Stimulated activated memory B cell treated with anti-CD40 and anti-IgM and Interleukin-4, amounts not matched to agents 10 μg/mL and 1 μg/mL and 100 μg/mL, for 72 hours (primary cell): Measurements from ENCODE around the gene TNFAIP8L2.
"Not testable (repeated sequence)": the region's sequence is repeated elsewhere in the genome, so short reads cannot be mapped to it uniquely, and the experiment has no call there.

Source experiments
- ATAC-seq: fragments of 150-1000 bp; cut with Tn5 transposase; 2 replicates; pipeline ENCODE4 v1.10.0; 2021
- H3K27ac Mint-ChIP-seq: one replicate; pipeline ENCODE4 v1.8.0; 2022; ENCODE audit warnings: mild to moderate bottlenecking, mixed read lengths
- H3K27me3 Mint-ChIP-seq: one replicate; pipeline ENCODE4 v1.8.0; 2022; ENCODE audit warnings: mixed read lengths
- H3K36me3 Mint-ChIP-seq: one replicate; pipeline ENCODE4 v1.8.0; 2022; ENCODE audit warnings: mixed read lengths
- H3K4me1 Mint-ChIP-seq: one replicate; pipeline ENCODE4 v1.8.0; 2022; ENCODE audit warnings: mixed read lengths
- H3K4me3 Mint-ChIP-seq: one replicate; pipeline ENCODE4 v1.8.0; 2022; ENCODE audit warnings: mild to moderate bottlenecking, moderate library complexity, mixed read lengths
- H3K9me3 Mint-ChIP-seq: one replicate; pipeline ENCODE4 v1.8.0; 2022; ENCODE audit warnings: mixed read lengths

The TNFAIP8L2 gene

DNA sequence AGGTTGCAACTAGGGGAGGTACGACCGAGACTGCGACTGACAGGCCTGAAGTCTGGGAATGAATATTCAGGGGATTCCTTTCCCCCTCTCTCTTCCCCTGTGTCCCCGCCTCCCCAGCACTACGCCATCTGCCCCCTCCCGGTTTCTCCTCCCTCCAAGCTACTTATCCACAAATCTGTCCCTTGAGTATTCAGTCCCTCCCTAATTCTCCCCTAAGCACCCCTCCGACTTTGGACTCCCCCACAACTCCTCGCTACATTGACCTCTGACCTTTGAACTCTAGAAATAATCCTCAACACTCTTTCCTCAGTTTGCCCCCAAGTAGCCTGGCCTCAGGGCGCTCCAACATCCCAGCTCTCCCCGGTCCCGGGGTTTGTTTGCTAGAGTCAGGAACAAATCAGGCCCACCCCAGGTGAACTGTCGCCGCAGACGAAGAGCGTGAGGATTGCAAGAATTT, 8.9 kb downstream of the TNFAIP8L2 start:
- Mint-ChIP-seq H3K36me3 (peaks cover 5% of the 10 kb centered on the region), H3K27ac (peak overlapping the region; percentile 79), H3K4me3 (peak overlapping the region; percentile 73), H3K27me3 (no peaks in the 10 kb centered on the region), H3K4me1 (peaks cover 34% of the 10 kb centered on the region), H3K9me3 (no peaks in the 10 kb centered on the region)
- ATAC-seq = no peak

- Mint-ChIP-seq H3K4me3 (peak within 1 kb of the TSS; percentile 73), H3K27ac (peak within 1 kb of the TSS; percentile 79), H3K9me3 (no peaks in the 10 kb centered on the region), H3K27me3 (no peaks in the 10 kb centered on the region), H3K4me1 (peaks cover 34% of the 10 kb centered on the region), H3K36me3 (peaks cover 1% of the 10 kb centered on the region)
- ATAC-seq = peak; percentile 97
These were observed 9.5 kb downstream of the TNFAIP8L2 start, which contains the start of the genes LYSMD1 and SCNM1 for GRCh38 chr1:151165738-151166504. Gene LYSMD1, minus strand, starts transcription at chr1:151165902. Its CDS starts 644 bp downstream, at chr1:151165258. Gene SCNM1, plus strand, starts transcription at chr1:151166144. Its CDS starts 9 bp downstream, at chr1:151166153.

- Mint-ChIP-seq H3K9me3 (no peaks in the 10 kb centered on the region), H3K27me3 (no peaks in the 10 kb centered on the region), H3K4me3 (peak overlapping the region; percentile 73), H3K4me1 (peaks cover 34% of the 10 kb centered on the region), H3K27ac (peak overlapping the region; percentile 79), H3K36me3 (no peaks in the 10 kb centered on the region)
- ATAC-seq = peak; percentile 24
These were observed 10.1 kb downstream of the TNFAIP8L2 start for GRCh38 chr1:151166505-151166956.

GRCh38 chr1:151167116-151167515, 10.7 kb downstream of the TNFAIP8L2 start:
- peaks cover 34% of the 10 kb centered on the region for H3K4me1 Mint-ChIP-seq

DNA sequence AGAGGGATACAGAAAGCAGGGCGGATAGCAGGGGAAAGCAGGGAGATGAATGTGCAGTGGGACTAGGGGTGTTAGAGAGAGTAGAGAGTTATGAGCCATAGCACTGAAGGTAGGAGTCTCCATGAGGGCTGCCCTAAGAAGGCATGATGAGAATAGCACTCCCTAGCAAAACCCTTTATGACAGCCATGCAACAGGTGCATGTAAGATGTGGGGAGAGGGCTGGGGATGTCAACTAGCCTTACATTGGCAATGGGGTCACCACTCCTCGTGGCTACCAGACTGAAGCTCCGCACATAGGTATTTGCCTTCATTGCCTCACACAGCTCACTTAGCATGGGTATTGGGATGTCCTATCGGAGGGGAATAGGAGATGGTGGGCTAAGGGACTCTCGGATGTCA, 14.7 kb downstream of the TNFAIP8L2 start:
- no peaks in the 10 kb centered on the region for H3K9me3 Mint-ChIP-seq
- H3K4me1 Mint-ChIP-seq = peaks cover 14% of the 10 kb centered on the region
- H3K27me3 Mint-ChIP-seq = no peaks in the 10 kb centered on the region
- H3K36me3 Mint-ChIP-seq = peaks cover 26% of the 10 kb centered on the region
- no peak overlapping the region for H3K4me3 Mint-ChIP-seq
- ATAC-seq = no peak
- H3K27ac Mint-ChIP-seq = no peak overlapping the region

More at GRCh38 chr1:151167116-151167515, 10.7 kb downstream of the TNFAIP8L2 start:
- H3K27me3 Mint-ChIP-seq = no peaks in the 10 kb centered on the region
- H3K27ac Mint-ChIP-seq = peak overlapping the region; percentile 79
- H3K36me3 Mint-ChIP-seq = no peaks in the 10 kb centered on the region
- no peak for ATAC-seq
- no peaks in the 10 kb centered on the region for H3K9me3 Mint-ChIP-seq
- H3K4me3 Mint-ChIP-seq = peak overlapping the region; percentile 73

DNA sequence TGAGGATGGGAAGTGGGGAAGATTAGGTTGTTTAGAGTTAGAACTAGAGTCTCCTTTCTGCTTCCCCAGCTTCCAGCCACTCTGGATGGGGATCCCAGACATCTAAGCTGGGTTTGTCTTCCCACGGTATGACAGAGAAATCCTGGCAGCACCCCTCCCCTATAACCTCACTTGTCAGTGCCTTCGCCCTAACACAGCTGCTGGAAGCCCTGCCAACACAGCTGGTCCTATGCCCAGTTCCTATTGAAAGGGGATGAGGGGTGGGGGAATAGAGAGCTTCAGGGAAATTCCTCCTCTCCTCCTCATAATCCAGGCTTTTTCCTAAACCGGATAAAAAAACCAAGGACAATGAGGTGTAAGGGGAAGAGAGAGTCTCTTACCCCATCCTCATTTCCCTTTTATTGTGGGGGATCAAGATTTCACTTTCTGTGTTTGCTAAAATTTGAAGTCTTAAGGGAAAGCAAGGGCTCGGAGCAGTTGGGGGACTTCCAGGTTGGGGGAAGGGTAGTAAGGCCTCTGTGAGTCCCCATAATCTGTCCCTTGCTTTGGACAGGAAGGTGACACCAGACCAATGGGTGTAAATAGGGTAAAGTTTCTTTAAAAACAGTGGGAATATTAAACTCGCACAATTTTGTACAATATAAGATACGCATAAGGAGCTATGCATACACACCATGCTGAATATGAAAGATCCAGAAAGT, 18.7 kb downstream of the TNFAIP8L2 start:
- Mint-ChIP-seq H3K4me3 (no peak overlapping the region), H3K9me3 (no peaks in the 10 kb centered on the region), H3K27me3 (no peaks in the 10 kb centered on the region), H3K4me1 (peaks cover 7% of the 10 kb centered on the region), H3K27ac (peak overlapping the region; percentile 24), H3K36me3 (peaks cover 50% of the 10 kb centered on the region)
- ATAC-seq = no peak

DNA sequence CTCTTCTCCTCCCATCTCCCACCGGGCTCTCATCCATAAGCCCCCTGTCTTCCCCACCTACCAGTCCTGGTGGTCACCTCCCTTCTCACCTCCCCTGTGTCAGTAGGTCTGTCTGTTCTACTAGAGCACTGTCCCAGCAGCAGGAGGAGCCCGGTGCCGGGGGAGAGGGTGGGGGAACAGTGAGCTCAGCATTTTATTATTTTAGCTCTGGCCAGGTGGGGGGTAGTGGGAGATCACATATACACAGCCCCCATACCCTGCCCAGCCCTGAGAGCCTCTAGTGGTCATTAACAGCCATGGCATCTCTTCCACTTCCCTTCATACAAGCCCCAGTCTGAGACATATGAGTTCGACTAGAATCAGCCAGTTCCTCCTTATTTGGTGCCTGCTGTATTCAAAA, 19.4 kb downstream of the TNFAIP8L2 start, which contains the start of gene TMOD4:
TSS of gene TMOD4 (minus strand) at position 119 of the 400 bp plus-strand sequence. CDS start 1,106 bp downstream, outside the sequence.
- Mint-ChIP-seq H3K36me3 (peaks cover 57% of the 10 kb centered on the region), H3K4me1 (peaks cover 7% of the 10 kb centered on the region), H3K4me3 (no peak within 1 kb of the TSS), H3K27me3 (no peaks in the 10 kb centered on the region), H3K9me3 (no peaks in the 10 kb centered on the region), H3K27ac (peak within 1 kb of the TSS; percentile 24)
- peak; percentile 64 for ATAC-seq

- peaks cover 64% of the 10 kb centered on the region for H3K36me3 Mint-ChIP-seq
- H3K27me3 Mint-ChIP-seq = no peaks in the 10 kb centered on the region
- H3K27ac Mint-ChIP-seq = no peak overlapping the region
- ATAC-seq = no peak
- no peak overlapping the region for H3K4me3 Mint-ChIP-seq
- H3K9me3 Mint-ChIP-seq = no peaks in the 10 kb centered on the region
- H3K4me1 Mint-ChIP-seq = peaks cover 7% of the 10 kb centered on the region
These were observed 20.1 kb downstream of the TNFAIP8L2 start for GRCh38 chr1:151176514-151177045.

GRCh38 chr1:151184211-151184610, 27.8 kb downstream of the TNFAIP8L2 start:
- H3K9me3 Mint-ChIP-seq = no peaks in the 10 kb centered on the region
- H3K27ac Mint-ChIP-seq = peak overlapping the region; percentile 7
- peaks cover 21% of the 10 kb centered on the region for H3K4me1 Mint-ChIP-seq
- H3K4me3 Mint-ChIP-seq = no peak overlapping the region
- ATAC-seq = no peak
- H3K27me3 Mint-ChIP-seq = no peaks in the 10 kb centered on the region
- H3K36me3 Mint-ChIP-seq = peaks cover 51% of the 10 kb centered on the region

- H3K4me1 Mint-ChIP-seq = peaks cover 36% of the 10 kb centered on the region
- H3K36me3 Mint-ChIP-seq = peaks cover 29% of the 10 kb centered on the region
- H3K27me3 Mint-ChIP-seq = no peaks in the 10 kb centered on the region
- no peak for ATAC-seq
- no peak overlapping the region for H3K27ac Mint-ChIP-seq
- H3K4me3 Mint-ChIP-seq = no peak overlapping the region
- no peaks in the 10 kb centered on the region for H3K9me3 Mint-ChIP-seq
These were observed 30.8 kb downstream of the TNFAIP8L2 start for GRCh38 chr1:151187205-151187604.

GRCh38 chr1:151188667-151189066, 32.2 kb downstream of the TNFAIP8L2 start:
- H3K36me3 Mint-ChIP-seq = peaks cover 21% of the 10 kb centered on the region
- H3K27me3 Mint-ChIP-seq, H3K9me3 Mint-ChIP-seq, ATAC-seq: not testable (repeated sequence)
- peak overlapping the region; percentile 95 for H3K27ac Mint-ChIP-seq
- peak overlapping the region; percentile 95 for H3K4me3 Mint-ChIP-seq
- peaks cover 36% of the 10 kb centered on the region for H3K4me1 Mint-ChIP-seq

- Mint-ChIP-seq H3K9me3 (no peaks in the 10 kb centered on the region), H3K27me3 (no peaks in the 10 kb centered on the region), H3K36me3 (peaks cover 10% of the 10 kb centered on the region), H3K4me1 (peaks cover 36% of the 10 kb centered on the region), H3K4me3 (peak within 1 kb of the TSS; percentile 95), H3K27ac (peak within 1 kb of the TSS; percentile 95)
- ATAC-seq = peak; percentile 96
These were observed 33.4 kb downstream of the TNFAIP8L2 start, which contains the start of gene VPS72 for GRCh38 chr1:151189637-151190445. Gene VPS72, minus strand, starts transcription at chr1:151190197. Its CDS starts 76 bp downstream, at chr1:151190121.

DNA sequence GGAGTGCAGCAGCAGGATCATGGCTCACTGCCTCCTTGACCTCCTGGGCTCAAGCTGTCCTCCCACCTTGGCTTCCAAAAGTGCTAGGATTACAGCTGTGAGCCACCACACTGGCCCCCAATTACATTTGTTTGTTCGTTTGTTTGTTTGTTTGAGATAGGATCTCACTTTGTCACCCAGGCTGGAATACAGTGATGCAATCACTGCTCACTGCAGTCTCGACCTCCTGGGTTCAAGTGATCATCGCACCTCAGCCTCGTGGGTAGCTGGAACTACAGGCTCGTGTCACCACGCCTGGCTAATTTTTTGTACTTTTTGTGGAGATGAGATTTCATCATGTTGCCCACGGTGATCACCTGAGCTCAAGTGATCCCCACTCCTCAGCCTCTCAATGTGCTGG, 35.6 kb downstream of the TNFAIP8L2 start:
- ATAC-seq = no peak
- Mint-ChIP-seq H3K27ac (no peak overlapping the region), H3K27me3 (no peaks in the 10 kb centered on the region), H3K4me3 (no peak overlapping the region), H3K36me3 (no peaks in the 10 kb centered on the region), H3K4me1 (peaks cover 37% of the 10 kb centered on the region), H3K9me3 (no peaks in the 10 kb centered on the region)

DNA sequence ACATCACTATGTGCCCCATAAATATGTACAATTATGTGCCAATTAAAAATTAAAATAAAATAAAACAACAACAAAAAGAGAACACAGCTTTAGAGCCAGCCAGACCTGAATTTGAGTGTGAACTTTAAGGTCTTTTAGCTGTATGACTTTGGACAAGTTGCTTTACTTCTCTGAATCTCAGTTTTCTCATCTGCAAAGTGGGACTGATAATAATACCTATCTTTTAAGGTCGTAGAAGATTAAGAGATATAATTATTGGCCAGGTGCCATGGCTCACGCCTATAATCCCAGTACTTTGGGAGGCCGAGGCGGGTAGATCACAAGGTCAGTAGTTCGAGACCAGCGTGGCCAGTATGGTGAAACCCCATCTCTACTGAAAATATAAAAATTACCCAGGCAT, 36.9 kb downstream of the TNFAIP8L2 start:
- Mint-ChIP-seq H3K9me3 (no peaks in the 10 kb centered on the region), H3K27ac (no peak overlapping the region), H3K27me3 (no peaks in the 10 kb centered on the region), H3K4me3 (no peak overlapping the region), H3K36me3 (no peaks in the 10 kb centered on the region), H3K4me1 (peaks cover 36% of the 10 kb centered on the region)
- no peak for ATAC-seq
